Measurements from ENCODE around the gene SCD5.

SCD5 gene

DNA sequence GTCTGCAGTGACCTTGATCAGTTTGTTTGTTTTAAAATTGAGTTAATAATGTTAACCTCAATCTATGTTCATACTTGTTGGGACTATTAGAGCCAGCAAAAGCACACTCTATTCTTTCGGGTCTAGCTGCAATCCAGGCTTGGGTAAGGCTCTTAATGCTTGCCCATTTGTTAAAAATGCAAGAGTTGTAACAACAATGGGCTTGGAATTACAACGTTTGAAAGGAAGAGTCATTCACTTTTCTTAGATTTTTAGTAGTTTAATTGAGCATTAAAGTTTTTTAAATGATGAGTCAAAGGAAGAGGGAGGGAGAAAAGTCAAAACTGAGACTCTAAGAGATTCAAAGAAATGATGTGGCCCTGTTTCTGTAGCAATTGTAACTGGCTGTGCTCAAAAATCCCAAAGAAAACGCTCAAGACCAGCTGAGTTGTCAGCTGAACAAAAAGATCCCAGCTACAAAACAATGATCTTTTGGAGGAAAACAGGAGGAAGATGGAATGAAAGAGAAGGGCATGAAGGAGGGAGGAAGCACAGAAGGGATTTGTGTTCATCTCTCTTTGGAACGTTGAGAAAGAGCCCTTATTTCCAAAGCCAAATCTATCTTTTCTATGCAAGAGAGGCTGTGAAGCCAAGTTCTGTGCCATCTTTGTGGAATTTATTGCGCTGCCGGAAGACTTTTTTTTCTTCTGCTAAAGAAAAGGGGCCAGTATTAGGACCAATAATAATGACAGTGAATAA, 5.5 kb downstream of the SCD5 start:
- no peak for DNase-seq

DNA sequence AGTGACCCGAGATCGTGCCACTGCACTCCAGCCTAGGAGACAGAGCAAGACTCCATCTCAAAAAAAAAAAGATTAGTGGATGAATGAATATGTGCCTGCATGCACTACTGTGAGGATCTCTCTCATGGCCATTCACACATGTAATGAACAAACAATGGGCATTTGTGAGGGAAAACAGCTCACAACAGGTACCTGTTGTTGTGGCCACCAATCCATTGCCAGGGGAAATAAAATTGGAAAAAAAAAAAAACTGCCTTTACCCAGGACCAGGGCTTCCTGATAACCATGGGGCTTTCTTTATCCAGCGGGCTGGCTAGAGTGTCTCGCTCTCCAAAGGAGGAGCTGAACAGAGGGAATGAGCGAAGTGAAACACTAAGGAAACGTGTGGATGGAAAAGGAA, 7.4 kb downstream of the SCD5 start:
- DNase-seq, result no peak

GRCh38 chr4:82790060-82790660, 8.4 kb downstream of the SCD5 start:
- DNase-seq, result no peak

GRCh38 chr4:82789025-82789776, 9.4 kb downstream of the SCD5 start:
- no peak for DNase-seq

DNA sequence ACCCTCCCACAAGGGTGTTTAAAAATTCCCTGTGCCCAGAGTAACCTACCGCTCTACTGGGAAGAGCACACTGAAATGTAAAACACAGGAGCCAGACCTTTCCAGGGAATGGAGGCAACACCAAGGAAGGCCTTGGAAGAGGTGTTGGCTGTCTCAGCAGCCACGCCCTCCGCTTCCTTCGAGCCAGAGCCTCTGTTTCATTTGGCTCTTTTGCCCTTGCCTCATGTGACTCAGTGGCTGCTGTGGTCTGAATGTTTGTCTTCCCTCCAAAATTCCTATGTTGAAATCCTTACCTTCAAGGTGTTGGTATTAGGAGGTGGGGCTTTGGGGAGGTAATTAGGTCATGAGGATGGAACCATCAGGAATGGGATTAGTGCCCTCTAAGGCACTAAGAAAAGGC, 11.3 kb downstream of the SCD5 start:
- DNase-seq, result no peak

DNA sequence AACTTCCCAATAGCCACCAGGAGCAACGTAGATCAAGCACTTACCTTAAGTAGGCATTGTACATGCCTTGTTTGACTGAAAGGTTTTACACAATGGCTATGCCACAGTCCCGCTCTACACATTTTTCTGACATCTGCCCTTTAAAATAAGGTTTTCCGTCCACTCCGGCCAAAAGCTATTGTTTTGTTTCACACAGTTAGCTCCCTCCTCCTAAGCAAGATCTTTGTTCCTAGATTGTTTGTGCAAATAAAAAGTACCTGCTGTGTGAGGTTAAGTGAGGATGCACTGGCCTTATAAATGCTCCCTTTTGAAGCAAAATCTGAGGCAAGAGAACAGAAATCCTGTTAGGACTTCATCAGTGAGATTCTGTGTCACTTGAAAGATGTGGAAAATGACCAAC, 11.8 kb downstream of the SCD5 start:
- no peak for DNase-seq

GRCh38 chr4:82785611-82786400, 12.8 kb downstream of the SCD5 start:
- DNase-seq, result no peak

DNA sequence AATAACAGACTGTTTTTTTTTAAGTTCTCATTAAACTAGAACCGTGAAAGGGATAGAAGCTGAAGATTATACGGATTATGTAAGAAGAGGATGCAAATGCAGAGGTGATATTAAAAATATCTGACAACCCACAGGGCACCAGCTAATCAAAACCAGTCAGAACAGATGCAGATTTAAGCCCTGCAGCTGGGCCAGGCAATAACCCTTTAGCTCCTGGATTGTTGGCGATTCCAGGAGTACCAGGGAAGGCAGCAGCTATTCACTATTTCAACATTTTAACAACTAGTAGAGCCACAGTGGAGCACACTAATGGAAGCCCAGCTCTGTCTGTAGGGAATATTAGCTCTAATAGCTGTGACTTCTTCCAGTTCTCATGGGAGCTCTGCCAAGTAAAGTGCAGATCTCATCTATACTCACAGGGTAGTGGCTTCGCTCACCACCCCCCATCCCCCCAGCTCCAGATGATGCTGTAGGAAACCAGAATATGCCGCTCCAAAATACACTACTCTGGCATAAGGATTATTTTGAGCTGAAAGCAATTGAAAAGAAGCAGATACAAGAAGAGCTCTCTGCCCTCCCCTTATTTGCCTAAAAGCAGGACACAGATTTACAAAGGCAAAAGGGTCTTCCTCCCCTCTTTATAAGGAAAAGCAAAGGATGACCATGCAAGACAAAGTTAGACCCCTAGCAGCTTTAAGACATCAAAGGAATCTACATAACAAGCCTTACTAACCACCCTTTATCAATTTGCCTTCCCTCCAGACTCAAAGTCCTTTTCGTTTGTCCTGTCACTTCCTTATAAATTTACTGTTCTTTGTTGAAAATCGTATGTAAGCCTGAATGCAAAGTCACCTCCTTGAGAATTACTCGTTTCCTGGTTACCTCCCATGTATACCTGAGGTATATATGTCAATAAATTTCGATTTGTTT, 13.7 kb downstream of the SCD5 start:
- DNase-seq, result no peak

- no peak for DNase-seq
Observed at GRCh38 chr4:82782626-82783345, 15.8 kb downstream of the SCD5 start.

DNA sequence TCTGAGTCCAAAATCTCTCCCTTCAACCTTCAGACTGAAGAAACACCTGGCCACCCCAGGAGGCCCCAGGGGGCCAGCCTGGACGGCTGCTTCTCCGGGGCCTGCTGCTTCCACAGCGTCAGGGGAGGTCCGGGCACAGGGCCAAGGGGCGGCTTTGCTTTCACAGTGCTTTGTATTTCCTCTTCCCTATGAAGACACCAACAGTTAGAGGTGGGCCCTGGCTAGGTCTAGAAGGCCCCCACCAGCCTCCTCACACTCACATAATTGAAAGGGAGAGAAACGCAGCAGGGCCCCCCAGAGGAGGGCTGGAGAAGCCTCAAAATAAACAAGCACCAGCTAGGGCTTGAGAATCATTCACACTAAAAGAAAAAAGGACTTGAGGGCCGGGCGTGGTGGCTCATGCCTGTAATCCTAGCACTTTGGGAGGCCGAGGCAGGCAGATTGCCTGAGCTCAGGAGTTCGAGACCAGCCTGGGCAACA, 17.8 kb downstream of the SCD5 start:
- DNase-seq, result peak; percentile 83

DNA sequence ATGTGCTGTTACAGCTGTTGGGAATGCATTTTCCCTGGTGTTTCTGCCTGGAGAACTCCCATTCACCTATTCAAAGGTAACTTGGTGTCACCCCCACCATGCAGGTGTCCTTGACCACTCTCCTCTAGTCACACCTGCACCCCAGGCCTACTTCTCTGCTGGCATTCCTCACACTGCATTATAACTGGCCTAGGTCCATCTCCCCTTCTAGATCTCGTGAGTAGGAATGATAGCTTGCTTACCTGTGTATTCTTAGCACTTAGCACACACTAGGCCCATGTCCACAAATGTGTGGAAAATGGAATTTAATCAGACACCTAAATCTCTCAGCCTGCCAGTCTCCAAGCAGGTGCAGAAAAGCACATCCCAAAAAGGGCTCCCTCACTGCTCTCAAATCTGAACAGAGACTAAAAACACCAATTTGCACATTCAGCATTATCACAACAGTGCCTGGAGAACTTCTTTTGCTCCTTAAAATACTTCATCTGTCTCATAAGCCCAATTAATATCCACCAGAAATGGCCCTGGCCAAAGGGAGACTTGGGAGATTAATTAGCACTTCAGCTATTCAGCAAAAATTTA, 18.3 kb downstream of the SCD5 start:
- DNase-seq, result no peak

DNA sequence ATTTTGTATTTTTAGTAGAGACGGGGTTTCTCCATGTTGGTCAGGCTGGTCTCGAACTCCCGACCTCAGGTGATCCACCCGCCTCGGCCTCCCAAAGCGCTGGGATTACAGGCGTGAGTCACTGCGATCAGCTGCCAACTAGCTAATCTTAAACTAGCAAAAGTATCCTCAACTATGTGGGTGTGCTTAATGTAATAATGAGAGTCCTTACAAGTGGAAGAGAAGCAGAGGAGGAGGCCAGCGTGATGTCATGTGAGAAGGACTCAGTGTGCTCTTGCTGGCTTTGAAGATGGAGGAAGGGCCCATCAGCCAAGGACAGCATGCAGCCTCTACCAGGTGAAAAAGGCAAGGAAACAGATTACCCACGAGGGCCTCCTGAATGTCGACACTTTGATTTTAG, 19.6 kb downstream of the SCD5 start:
- no peak for DNase-seq

DNA sequence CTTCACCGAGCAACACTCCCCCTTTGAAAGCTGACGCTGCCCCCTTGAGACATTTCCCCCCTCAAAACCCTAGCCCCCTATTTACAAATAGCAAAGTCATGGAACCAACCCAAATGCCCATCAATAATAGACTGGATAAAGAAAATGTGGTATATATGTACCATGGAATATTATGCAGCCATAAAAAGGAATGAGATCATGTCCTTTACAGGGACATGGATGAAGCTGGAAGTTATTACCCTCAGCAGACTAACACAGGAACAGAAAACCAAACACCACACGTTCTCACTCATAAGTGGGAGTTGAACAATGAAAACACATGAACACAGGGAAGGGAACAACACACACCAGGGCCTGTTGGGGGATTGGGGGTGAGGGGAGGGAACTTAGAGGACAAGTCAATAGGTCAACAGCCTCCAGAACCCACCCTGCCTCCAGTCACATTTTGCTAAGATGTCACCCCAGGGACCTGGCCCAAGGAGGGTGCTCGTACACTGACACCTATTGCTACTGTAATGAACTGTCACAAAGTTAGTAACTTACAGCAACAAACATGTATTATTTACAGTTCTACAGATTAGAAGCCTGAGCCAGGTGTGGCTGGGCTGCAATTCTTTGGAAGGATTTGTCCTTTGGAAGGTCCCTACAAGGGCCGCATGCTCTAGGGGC, 20.6 kb downstream of the SCD5 start:
- no peak for DNase-seq

GRCh38 chr4:82776925-82777542, 21.6 kb downstream of the SCD5 start:
- DNase-seq, result no peak

- DNase-seq, result no peak
Observed at GRCh38 chr4:82775243-82775642, 23.4 kb downstream of the SCD5 start.

DNA sequence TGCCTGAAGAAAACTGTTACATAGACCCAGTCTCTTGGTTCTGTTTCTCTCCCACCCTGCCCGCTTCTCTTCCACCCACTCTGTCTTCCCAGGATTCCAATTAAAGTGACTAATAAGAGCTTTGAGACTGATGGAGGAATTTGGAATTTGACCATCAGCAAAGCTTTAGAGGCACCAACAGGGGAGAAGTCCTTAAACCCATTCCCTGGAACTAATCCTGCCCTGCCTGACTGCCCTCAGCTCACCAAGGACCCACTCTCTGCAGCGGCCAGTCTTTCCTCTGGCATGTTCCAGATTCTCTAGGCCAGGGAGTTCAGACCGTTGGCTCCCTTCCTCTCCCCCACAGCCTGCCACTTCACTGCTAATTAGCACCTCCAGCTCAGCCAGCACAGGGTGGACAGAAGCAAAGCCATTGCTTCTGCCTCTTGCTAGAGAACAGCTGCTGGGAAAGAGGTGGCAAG, 23.9 kb downstream of the SCD5 start:
- DNase-seq, result no peak

GRCh38 chr4:82773057-82773456, 25.5 kb downstream of the SCD5 start:
- no peak for DNase-seq

GRCh38 chr4:82770607-82771006, 28.0 kb downstream of the SCD5 start:
- DNase-seq, result no peak

DNA sequence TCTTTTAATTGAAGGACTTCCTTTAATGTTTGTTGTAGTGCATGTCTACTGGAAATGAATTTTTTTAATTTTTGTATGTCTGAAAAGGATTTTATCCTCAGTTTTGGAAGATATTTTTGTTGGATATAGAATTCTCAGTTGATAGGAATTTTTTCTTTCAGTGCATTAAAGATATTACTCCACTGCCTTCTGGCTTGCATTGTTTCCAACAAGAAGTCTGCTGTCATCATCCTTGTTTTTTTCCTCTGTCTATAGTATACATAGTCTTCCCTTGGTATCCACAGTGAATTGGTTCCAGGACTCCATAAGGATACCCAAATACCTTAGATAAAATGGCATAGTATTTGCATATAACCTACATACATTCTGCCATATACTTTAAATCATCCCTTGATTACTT, 33.5 kb downstream of the SCD5 start:
- no peak for DNase-seq

- no peak for DNase-seq
Observed at GRCh38 chr4:82761229-82761628, 37.4 kb downstream of the SCD5 start.
